Smooth muscle cell (in vitro differentiated cells): ENCODE measurements around the gene PRAMEF12. TPM values are rescaled to one million over a fixed set of nuclear protein-coding genes. Genes with fewer than 3 reads are reported as not detected.

ENCODE experiments used
- DNase-seq: peaks from one replicate; lab custom pipeline; 2025; ENCODE audit not compliant: unreplicated experiment; lab: John Stamatoyannopoulos, UW
- H2AFZ ChIP-seq: fragments of 200-600 bp; sonication (generic); 2 replicates; pipeline ENCODE4 v1.6.0; 2016; ENCODE audit warnings: antibody characterized with exemption, low read depth, mild to moderate bottlenecking
- H3F3A ChIP-seq: fragments of 200-600 bp; sonication (generic); 2 replicates; pipeline ENCODE4 v1.6.0; 2017; ENCODE audit warnings: antibody characterized with exemption, low read depth
- H3K27ac ChIP-seq: fragments of 200-600 bp; sonication (generic); 2 replicates; pipeline ENCODE4 v1.5.1; 2016; ENCODE audit warnings: low read depth, mild to moderate bottlenecking
- H3K27me3 ChIP-seq: fragments of 200-600 bp; sonication (generic); 2 replicates; pipeline ENCODE4 v1.6.1; 2016; ENCODE audit warnings: low read depth, mild to moderate bottlenecking
- H3K36me3 ChIP-seq: fragments of 200-600 bp; sonication (generic); 2 replicates; pipeline ENCODE4 v1.5.1; 2016; ENCODE audit warnings: low read depth
- H3K4me1 ChIP-seq: fragments of 200-600 bp; sonication (generic); 2 replicates; pipeline ENCODE4 v1.5.1; 2016; ENCODE audit warnings: low read depth
- H3K4me2 ChIP-seq: fragments of 200-600 bp; sonication (generic); 2 replicates; pipeline ENCODE4 v1.6.0; 2016; ENCODE audit warnings: mild to moderate bottlenecking
- H3K4me3 ChIP-seq: fragments of 200-600 bp; sonication (generic); 2 replicates; pipeline ENCODE4 v1.5.1; 2016; ENCODE audit warnings: mild to moderate bottlenecking
- H3K79me2 ChIP-seq: fragments of 200-600 bp; sonication (generic); 2 replicates; pipeline ENCODE4 v1.6.0; 2016; ENCODE audit warnings: low read depth, mild to moderate bottlenecking
- H3K9ac ChIP-seq: fragments of 200-600 bp; sonication (generic); 2 replicates; pipeline ENCODE4 v1.6.0; 2016; ENCODE audit warnings: low read depth
- H3K9me3 ChIP-seq: fragments of 200-600 bp; sonication (generic); replicated peaks from 2 replicates; pipeline ENCODE4 v1.5.1; 2016; ENCODE audit warnings: low read depth
- H4K20me1 ChIP-seq: fragments of 200-600 bp; sonication (generic); 2 replicates; pipeline ENCODE4 v1.6.0; 2016; ENCODE audit warnings: low read depth
- CTCF ChIP-seq: fragments of 200-600 bp; sonication (generic); IDR thresholded peaks from 2 replicates; pipeline ENCODE4 v1.5.1; 2017; ENCODE audit warnings: borderline replicate concordance, mild to moderate bottlenecking, antibody characterized with exemption; ENCODE audit not compliant: insufficient read depth, poor library complexity, severe bottlenecking
- WGBS: methylation state at CpG from one replicate; pipeline ENCODE4 v1.1.7; 2016; ENCODE audit warnings: low lambda C conversion rate; 5-methylcytosine and 5-hydroxymethylcytosine counted together
- polyA plus RNA-seq: library from polyadenylated mRNA; unstranded; fragments of >200 nt; fragmentation: Nextera tagmentation; extraction: Ambion mirVana; gene quantifications from 2 replicates; pipeline ENCODE4 v1.2.1, GENCODE V29; 2016
- total RNA-seq: library from RNA; depleted of rRNA; stranded (reverse); fragments of >200 nt; gene quantifications from 2 replicates; pipeline ENCODE4 v1.2.3, GENCODE V29; 2014

The PRAMEF12 gene
- total and polyA plus RNA-seq, 2 experiments from 2014 or later, result not detected

GRCh38 chr1:12745126-12745991 is 28.2 kb upstream of the PRAMEF12 start:
- Histone ChIP-seq H3K4me2 (no peak overlapping the region), H3K9ac (no peak overlapping the region), H3K27ac (no peak overlapping the region), H3K9me3 (peaks cover 3% of the 10 kb centered on the region), H3K4me1 (no peaks in the 10 kb centered on the region), H2AFZ (no peak overlapping the region), H4K20me1 (no peaks in the 10 kb centered on the region), H3K79me2 (no peaks in the 10 kb centered on the region), H3K4me3 (no peak overlapping the region), H3K27me3 (no peaks in the 10 kb centered on the region), H3F3A (no peaks in the 10 kb centered on the region), H3K36me3 (no peaks in the 10 kb centered on the region)
- WGBS, result 84% methylated on average over 3 of the region's 3 CpGs
- no peak for DNase-seq
- no peak for TF ChIP-seq CTCF

GRCh38 chr1:12745992-12746323 is 27.6 kb upstream of the PRAMEF12 start, which contains the start of gene CFAP107:
Gene CFAP107, plus strand, starts transcription at chr1:12746200. Its CDS starts 231 bp downstream, at chr1:12746431.
- peaks cover 3% of the 10 kb centered on the region for H3K9me3 ChIP-seq
- no peak within 1 kb of the TSS for H3K27ac ChIP-seq
- no peak within 1 kb of the TSS for H3K4me3 ChIP-seq
- H4K20me1 ChIP-seq, result no peaks in the 10 kb centered on the region
- no peaks in the 10 kb centered on the region for H3K36me3 ChIP-seq
- H3K27me3 ChIP-seq, result no peaks in the 10 kb centered on the region
- WGBS, result 72% methylated on average over 2 of the region's 2 CpGs
- no peaks in the 10 kb centered on the region for H3K4me1 ChIP-seq
- H3F3A ChIP-seq, result no peaks in the 10 kb centered on the region
- DNase-seq, result no peak
- H2AFZ ChIP-seq, result no peak within 1 kb of the TSS
- TF ChIP-seq CTCF, result no peak
- H3K9ac ChIP-seq, result no peak within 1 kb of the TSS
- no peaks in the 10 kb centered on the region for H3K79me2 ChIP-seq
- H3K4me2 ChIP-seq, result no peak within 1 kb of the TSS

GRCh38 chr1:12748778-12749355 is 24.7 kb upstream of the PRAMEF12 start:
- Histone ChIP-seq H3F3A (no peaks in the 10 kb centered on the region), H4K20me1 (no peaks in the 10 kb centered on the region), H3K4me2 (no peak overlapping the region), H3K4me1 (no peaks in the 10 kb centered on the region), H3K4me3 (no peak overlapping the region), H3K9ac (no peak overlapping the region), H3K79me2 (no peaks in the 10 kb centered on the region), H3K27ac (no peak overlapping the region), H2AFZ (no peak overlapping the region), H3K36me3 (no peaks in the 10 kb centered on the region), H3K27me3 (no peaks in the 10 kb centered on the region), H3K9me3 (peaks cover 3% of the 10 kb centered on the region)
- no peak for DNase-seq
- TF ChIP-seq CTCF, result no peak
